AG10803 (cell line): Measurements from ENCODE around the gene CCDC194.

Experiments used
- DNase-seq: peaks from one replicate; pipeline ENCODE4 v3.0.0; 2010; ENCODE audit warnings: low read depth
- H3K4me3 ChIP-seq: 2 replicates; pipeline ENCODE4 v1.5.1; 2011; ENCODE audit warnings: mild to moderate bottlenecking, low read length, control low read depth
- TF ChIP-seq, protein P1 (sequence below): conservative IDR thresholded peaks from 2 replicates; pipeline ENCODE4 v1.5.1; 2011; ENCODE audit warnings: mild to moderate bottlenecking, low read length, control low read depth, inconsistent platforms

CCDC194 gene, protein sequence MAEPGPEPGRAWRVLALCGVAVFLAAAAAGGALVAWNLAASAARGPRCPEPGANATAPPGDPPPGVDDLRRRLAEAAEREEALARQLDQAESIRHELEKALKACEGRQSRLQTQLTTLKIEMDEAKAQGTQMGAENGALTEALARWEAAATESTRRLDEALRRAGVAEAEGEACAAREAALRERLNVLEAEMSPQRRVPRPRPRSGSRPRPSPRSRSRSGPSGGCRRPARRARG

GRCh38 chr19:17393914-17394313 is at the start of gene CCDC194:
TSS of gene CCDC194 (minus strand) at chr19:17394196. CDS start at chr19:17394158, 38 bp downstream.
- H3K4me3 ChIP-seq = no peak within 1 kb of the TSS
- no peak for DNase-seq
- TF ChIP-seq, protein P1, sequence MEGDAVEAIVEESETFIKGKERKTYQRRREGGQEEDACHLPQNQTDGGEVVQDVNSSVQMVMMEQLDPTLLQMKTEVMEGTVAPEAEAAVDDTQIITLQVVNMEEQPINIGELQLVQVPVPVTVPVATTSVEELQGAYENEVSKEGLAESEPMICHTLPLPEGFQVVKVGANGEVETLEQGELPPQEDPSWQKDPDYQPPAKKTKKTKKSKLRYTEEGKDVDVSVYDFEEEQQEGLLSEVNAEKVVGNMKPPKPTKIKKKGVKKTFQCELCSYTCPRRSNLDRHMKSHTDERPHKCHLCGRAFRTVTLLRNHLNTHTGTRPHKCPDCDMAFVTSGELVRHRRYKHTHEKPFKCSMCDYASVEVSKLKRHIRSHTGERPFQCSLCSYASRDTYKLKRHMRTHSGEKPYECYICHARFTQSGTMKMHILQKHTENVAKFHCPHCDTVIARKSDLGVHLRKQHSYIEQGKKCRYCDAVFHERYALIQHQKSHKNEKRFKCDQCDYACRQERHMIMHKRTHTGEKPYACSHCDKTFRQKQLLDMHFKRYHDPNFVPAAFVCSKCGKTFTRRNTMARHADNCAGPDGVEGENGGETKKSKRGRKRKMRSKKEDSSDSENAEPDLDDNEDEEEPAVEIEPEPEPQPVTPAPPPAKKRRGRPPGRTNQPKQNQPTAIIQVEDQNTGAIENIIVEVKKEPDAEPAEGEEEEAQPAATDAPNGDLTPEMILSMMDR = no peak

DNA sequence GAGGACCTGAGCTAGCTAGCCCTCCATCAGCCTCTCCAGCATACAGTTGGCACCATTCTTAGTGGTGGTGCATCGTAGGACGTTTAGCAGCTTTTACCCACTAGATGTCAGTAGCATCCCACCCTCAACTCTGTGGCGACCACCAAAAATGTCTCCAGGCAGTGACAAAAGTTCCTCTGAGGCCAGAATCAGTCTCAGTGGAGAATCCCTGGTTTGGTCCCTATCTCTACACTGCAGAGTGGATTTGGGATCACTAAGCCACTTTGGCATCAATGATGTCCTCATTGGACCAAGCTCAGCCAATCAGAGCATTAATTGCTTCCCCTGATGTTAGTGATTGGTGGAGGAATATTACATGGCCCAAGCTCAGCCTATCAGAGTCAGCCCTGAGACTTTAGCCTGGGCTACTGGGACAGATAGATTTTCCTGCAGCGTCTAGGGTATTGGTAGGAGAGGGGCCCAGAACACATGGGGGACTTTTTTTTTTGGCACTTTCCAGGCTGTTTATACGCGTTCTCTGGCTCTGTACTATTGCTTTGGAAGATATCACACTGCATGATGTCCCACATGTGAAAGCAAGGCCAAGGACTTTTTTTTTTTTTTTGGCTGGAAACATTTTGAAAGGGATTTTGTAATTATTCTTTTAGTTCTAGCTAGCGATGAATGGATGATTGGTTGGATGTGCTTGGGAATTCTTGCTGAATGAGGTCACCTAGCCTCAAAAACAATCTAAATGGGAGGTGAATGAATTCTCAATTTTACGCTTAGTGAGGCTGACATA is 47.4 kb upstream of the CCDC194 start:
- peak; percentile 52 for DNase-seq
- H3K4me3 ChIP-seq = no peak overlapping the region
- TF ChIP-seq, protein P1 = peak; percentile 39

DNA sequence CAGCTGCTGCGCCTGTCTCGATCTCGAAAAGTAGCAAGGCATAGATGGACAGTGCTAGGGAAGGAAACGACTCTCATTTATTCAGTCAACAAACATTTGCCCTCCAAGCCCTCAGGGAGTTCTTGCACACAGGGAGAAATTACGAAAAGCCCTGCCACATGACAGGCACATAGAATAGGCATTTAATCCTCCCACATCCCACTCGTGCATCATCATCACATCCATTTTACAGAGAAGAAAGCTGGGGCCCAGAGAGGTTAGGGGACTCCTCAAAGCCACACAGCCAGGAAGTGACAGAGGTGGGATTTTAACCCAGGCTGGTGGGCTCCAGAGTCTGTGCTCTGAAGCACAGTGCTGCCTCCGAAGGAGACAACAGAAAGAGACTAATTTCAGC is 42.9 kb upstream of the CCDC194 start:
- no peak for DNase-seq
- no peak overlapping the region for H3K4me3 ChIP-seq
- TF ChIP-seq, protein P1 = no peak

DNA sequence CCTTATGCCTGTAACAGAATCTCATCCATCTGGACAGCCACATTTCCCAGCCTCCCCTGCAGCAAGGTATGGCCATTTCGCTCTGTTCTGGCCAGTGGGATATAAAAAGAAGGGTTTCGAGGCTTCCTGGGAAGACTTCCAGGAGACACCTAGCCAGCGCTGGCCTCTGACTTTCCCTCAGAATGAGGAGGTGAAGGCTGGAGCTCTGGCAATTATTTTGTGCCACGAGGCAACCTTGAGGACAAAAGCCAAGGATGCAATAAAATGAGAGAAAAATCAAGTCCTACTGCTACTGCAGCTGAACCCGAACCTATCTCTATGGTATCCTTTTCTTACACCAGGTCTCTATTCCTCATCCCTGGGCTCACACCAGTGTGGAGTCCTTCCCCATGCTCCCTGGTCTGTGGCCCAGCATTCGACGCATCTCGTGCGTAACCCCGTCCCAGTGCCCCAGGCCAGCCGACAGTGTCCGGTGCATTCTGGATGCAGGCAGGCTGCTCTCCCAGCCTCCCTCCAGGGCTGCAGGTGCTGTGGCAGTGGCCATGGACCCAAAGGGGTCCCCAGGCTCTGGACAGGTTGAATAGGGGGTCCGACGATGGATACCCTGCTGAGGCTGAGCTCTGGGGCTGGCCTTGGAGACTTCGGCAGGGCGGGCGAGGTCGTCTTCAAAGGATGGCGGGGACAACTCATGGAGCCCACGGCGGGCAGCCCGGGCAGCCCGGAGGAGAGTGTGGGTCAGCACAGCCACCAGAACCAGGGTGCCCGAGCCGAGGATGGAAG is 42.3 kb upstream of the CCDC194 start:
- DNase-seq = no peak
- H3K4me3 ChIP-seq = no peak overlapping the region
- TF ChIP-seq, protein P1 = no peak

DNA sequence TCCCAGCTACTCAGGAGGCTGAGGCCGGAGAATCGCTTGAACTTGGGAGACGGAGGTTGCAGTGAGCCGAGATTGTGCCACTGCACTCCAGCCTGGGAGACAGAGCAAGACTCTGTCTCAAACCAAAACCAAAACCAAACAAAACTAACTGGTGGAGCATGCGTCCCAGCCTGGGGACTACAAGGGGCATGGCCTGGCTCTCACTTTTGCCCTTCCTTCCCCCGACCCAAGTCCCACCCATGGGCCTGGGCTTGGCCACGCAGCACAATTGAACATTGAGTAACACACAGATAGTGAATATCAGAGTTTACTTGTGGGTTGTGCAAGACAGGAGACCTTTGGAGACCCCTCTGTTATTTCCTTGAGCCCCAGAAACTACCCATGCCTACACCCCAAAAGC is 41.2 kb upstream of the CCDC194 start:
- TF ChIP-seq, protein P1 = no peak
- H3K4me3 ChIP-seq = no peak overlapping the region
- DNase-seq = no peak

GRCh38 chr19:17431417-17431816 is 37.4 kb upstream of the CCDC194 start:
- DNase-seq = no peak
- TF ChIP-seq, protein P1 = no peak
- no peak overlapping the region for H3K4me3 ChIP-seq
